IMR-90 (cell line): ENCODE data around the gene LUC7L. TPM values are rescaled to one million over a fixed set of nuclear protein-coding genes. Genes with fewer than 3 reads are reported as not detected.
A peak's percentile ranks its signal among the peaks of the same experiment; 100 is the strongest.

Source experiments
- ATAC-seq: fragments of 200-7000 bp; cut with Tn5 transposase; 2 replicates; pipeline ENCODE4 v1.9.1; 2020; ENCODE audit warnings: low read depth, mild to moderate bottlenecking, moderate library complexity
- BruUV-seq: library from RNA; stranded (reverse); fragments of 400-500 nt; replicated peaks from 2 replicates; lab custom pipeline; 2021; lab: Mats Ljungman, UMichigan
- CTCF ChIA-PET: fragments of 300-600 bp; formaldehyde crosslinking; extraction: SDS; loops from one replicate; lab custom pipeline; 2021; ENCODE audit warnings: antibody characterized with exemption; lab: Yijun Ruan, JAX
- POLR2A ChIA-PET: fragments of 300-600 bp; sonication (Branson Sonifier 250); formaldehyde crosslinking; loops from one replicate; lab custom pipeline; 2022; ENCODE audit warnings: antibody characterized with exemption; ENCODE audit not compliant: unreplicated experiment; lab: Charles Lee
- DNase-seq: peaks from one replicate; pipeline ENCODE4 v3.0.0; 2013
- H2AFZ ChIP-seq: replicated peaks from 2 replicates; pipeline ENCODE3; 2013; ENCODE audit warnings: low read length, mild to moderate bottlenecking; ENCODE audit not compliant: poor library complexity
- H2AK5ac ChIP-seq: 2 replicates; pipeline ENCODE4 v1.6.1; 2013; ENCODE audit warnings: low read depth, low read length, inconsistent platforms
- H2AK9ac ChIP-seq: replicated peaks from 2 replicates; pipeline ENCODE3; 2013; ENCODE audit warnings: mild to moderate bottlenecking, low read depth, low read length, moderate library complexity; ENCODE audit not compliant: poor library complexity
- H2BK120ac ChIP-seq: 2 replicates; pipeline ENCODE4 v1.6.1; 2013; ENCODE audit warnings: low read depth, low read length, inconsistent platforms
- H2BK15ac ChIP-seq: 3 replicates; pipeline ENCODE4 v1.6.1; 2013; ENCODE audit warnings: low read depth, low read length, inconsistent platforms
- H2BK20ac ChIP-seq: 2 replicates; pipeline ENCODE4 v1.6.1; 2013; ENCODE audit warnings: low read depth, mild to moderate bottlenecking, inconsistent platforms, low read length, moderate library complexity
- H2BK5ac ChIP-seq: 2 replicates; pipeline ENCODE4 v1.6.1; 2013; ENCODE audit warnings: mild to moderate bottlenecking, low read depth, low read length, inconsistent platforms; ENCODE audit not compliant: poor library complexity, severe bottlenecking
- H3K14ac ChIP-seq: replicated peaks from 2 replicates; pipeline ENCODE4 v1.6.1; 2013; ENCODE audit warnings: low read depth, low read length, inconsistent platforms
- H3K18ac ChIP-seq: 2 replicates; pipeline ENCODE4 v1.6.1; 2013; ENCODE audit warnings: low read depth, low read length, control low read depth
- H3K23ac ChIP-seq: 2 replicates; pipeline ENCODE4 v1.6.1; 2013; ENCODE audit warnings: low read depth, low read length, inconsistent platforms
- H3K27ac ChIP-seq: 2 replicates; pipeline ENCODE4 v1.5.1; 2013; ENCODE audit warnings: mild to moderate bottlenecking, control low read depth, low read length; ENCODE audit not compliant: insufficient read depth
- H3K27me3 ChIP-seq: 2 replicates; pipeline ENCODE4 v1.6.1; 2013; ENCODE audit warnings: low read length; ENCODE audit not compliant: control insufficient read depth, insufficient read depth
- H3K36me3 ChIP-seq: 2 replicates; pipeline ENCODE4 v1.6.1; 2013; ENCODE audit warnings: low read length, mixed read lengths; ENCODE audit not compliant: control insufficient read depth, insufficient read depth
- H3K4ac ChIP-seq: 2 replicates; pipeline ENCODE4 v1.6.1; 2013; ENCODE audit warnings: low read depth, low read length, inconsistent platforms
- H3K4me1 ChIP-seq: 2 replicates; pipeline ENCODE4 v1.6.1; 2013; ENCODE audit warnings: low read length, mixed read lengths; ENCODE audit not compliant: control insufficient read depth, insufficient read depth
- H3K4me2 ChIP-seq: 2 replicates; pipeline ENCODE4 v1.6.1; 2013; ENCODE audit warnings: low read depth, mild to moderate bottlenecking, control low read depth, low read length, moderate library complexity
- H3K4me3 ChIP-seq: 2 replicates; pipeline ENCODE4 v1.5.1; 2013; ENCODE audit warnings: low read depth, mild to moderate bottlenecking, control low read depth, low read length, moderate library complexity; ENCODE audit not compliant: insufficient read depth
- H3K56ac ChIP-seq: 2 replicates; pipeline ENCODE4 v1.6.1; 2013; ENCODE audit warnings: low read length, inconsistent platforms; ENCODE audit not compliant: insufficient read depth; ENCODE audit errors: extremely low read depth
- H3K79me1 ChIP-seq, 2 experiments: 2 replicates each; pipeline ENCODE4 v1.6.1; 2013; ENCODE audit warnings: low read length in 2 of 2, inconsistent platforms in 1 of 2, low read depth in 1 of 2
- H3K9ac ChIP-seq: 2 replicates; pipeline ENCODE4 v1.6.1; 2013; ENCODE audit warnings: low read depth, low read length, control low read depth
- H3K9me1 ChIP-seq: 2 replicates; pipeline ENCODE4 v1.6.1; 2013; ENCODE audit warnings: low read length, inconsistent platforms; ENCODE audit not compliant: insufficient read depth
- H3K9me3 ChIP-seq: 2 replicates; pipeline ENCODE4 v1.6.1; 2013; ENCODE audit warnings: low read length; ENCODE audit not compliant: control insufficient read depth, insufficient read depth
- H4K20me1 ChIP-seq: 2 replicates; pipeline ENCODE4 v1.6.1; 2013; ENCODE audit warnings: low read length, inconsistent platforms; ENCODE audit not compliant: insufficient read depth
- H4K5ac ChIP-seq: 2 replicates; pipeline ENCODE4 v1.6.1; 2013; ENCODE audit warnings: mild to moderate bottlenecking, low read depth, low read length, control low read depth
- H4K8ac ChIP-seq, 2 experiments: 2 replicates each; pipeline ENCODE4 v1.6.1; 2013; ENCODE audit warnings: low read depth in 2 of 2, low read length in 2 of 2, control low read depth in 1 of 2, inconsistent platforms in 1 of 2
- H4K91ac ChIP-seq: 2 replicates; pipeline ENCODE4 v1.6.1; 2013; ENCODE audit warnings: low read depth, low read length, inconsistent platforms; ENCODE audit not compliant: insufficient read depth
- BHLHE40 ChIP-seq: fragments of 150-350 bp; IDR thresholded peaks from 2 replicates; pipeline ENCODE4 v1.6.1; 2016; ENCODE audit warnings: mild to moderate bottlenecking, low read depth, low read length
- CEBPB ChIP-seq: IDR thresholded peaks from 2 replicates; pipeline ENCODE4 v1.6.1; 2012; ENCODE audit warnings: low read depth, low read length, improper control_type of control experiment
- CHD1 ChIP-seq: IDR thresholded peaks from 2 replicates; pipeline ENCODE4 v1.6.1; 2012; ENCODE audit warnings: low read depth, low read length, improper control_type of control experiment
- FOS ChIP-seq: fragments of 150-350 bp; IDR thresholded peaks from 2 replicates; pipeline ENCODE4 v1.6.1; 2016; ENCODE audit warnings: low read depth, low read length
- MAFK ChIP-seq: IDR thresholded peaks from 2 replicates; pipeline ENCODE4 v1.6.1; 2012; ENCODE audit warnings: low read depth, low read length, improper control_type of control experiment
- MAZ ChIP-seq: IDR thresholded peaks from 2 replicates; pipeline ENCODE4 v1.6.1; 2012; ENCODE audit warnings: low read depth, mild to moderate bottlenecking, low read length, improper control_type of control experiment, moderate library complexity, borderline replicate concordance
- MXI1 ChIP-seq: IDR thresholded peaks from 2 replicates; pipeline ENCODE4 v1.6.1; 2012; ENCODE audit warnings: low read depth, mild to moderate bottlenecking, low read length, moderate library complexity, borderline replicate concordance
- NFE2L2 ChIP-seq: fragments of 150-350 bp; IDR thresholded peaks from 2 replicates; pipeline ENCODE4 v1.6.1; 2016; ENCODE audit warnings: low read depth, mild to moderate bottlenecking, low read length
- POLR2A ChIP-seq: IDR thresholded peaks from 2 replicates; pipeline ENCODE4 v1.6.1; 2012; ENCODE audit warnings: mild to moderate bottlenecking, low read depth, low read length
- RAD21 ChIP-seq: IDR thresholded peaks from 2 replicates; pipeline ENCODE4 v1.6.1; 2012; ENCODE audit warnings: low read length, improper control_type of control experiment
- RCOR1 ChIP-seq: IDR thresholded peaks from 2 replicates; pipeline ENCODE4 v1.6.1; 2012; ENCODE audit warnings: mild to moderate bottlenecking, low read length, improper control_type of control experiment; ENCODE audit not compliant: insufficient replicate concordance
- RFX5 ChIP-seq: IDR thresholded peaks from 2 replicates; pipeline ENCODE4 v1.8.0; 2012; ENCODE audit warnings: low read depth, mild to moderate bottlenecking, low read length, moderate library complexity
- SMC3 ChIP-seq: fragments of 150-350 bp; IDR thresholded peaks from 2 replicates; pipeline ENCODE4 v1.6.1; 2016; ENCODE audit warnings: low read depth, mild to moderate bottlenecking, antibody characterized with exemption, low read length, moderate library complexity
- WGBS, 2 experiments: methylation state at CpG; one replicate each; pipeline versions ENCODE4 v1.1.5 to v1.1.7; 2013; ENCODE audit warnings: missing lambda C conversion rate in 2 of 2; ENCODE audit not compliant: insufficient read length in 1 of 2; ENCODE audit errors: extremely low coverage in 2 of 2; 5-methylcytosine and 5-hydroxymethylcytosine counted together
- dilution Hi-C: fragments of 300-500 bp; cut with HindIII; formaldehyde crosslinking; loops from one replicate; pipeline ENCODE4 v1.14.3; 2018; ENCODE audit warnings: low sequenced_read_pairs; ENCODE audit not compliant: unreplicated experiment
- in situ Hi-C: fragments of 300-500 bp; cut with MboI; formaldehyde crosslinking; loops from 3 replicates; pipeline ENCODE4 v1.14.3; 2019; ENCODE audit warnings: low sequenced_read_pairs, inconsistent platforms, mixed read lengths
- intact Hi-C: fragments of 100-400 bp; cut with micrococcal nuclease; formaldehyde crosslinking; loops from 2 replicates; pipeline ENCODE4 v1.10.0; 2022
- polyA plus RNA-seq, 3 experiments: library from polyadenylated mRNA; depleted of rRNA; stranded (reverse); fragments of >200 nt; gene quantifications; 2 replicates each; pipeline ENCODE4 v1.2.3, GENCODE V29; 2012; ENCODE audit warnings: low replicate concordance in 1 of 3
- total RNA-seq: library from RNA; depleted of rRNA; stranded (reverse); fragments of >200 nt; gene quantifications from 2 replicates; pipeline ENCODE4 v1.2.3, GENCODE V29; 2012
- TF ChIP-seq, protein P1 (sequence below): fragments of 150-350 bp; IDR thresholded peaks from 2 replicates; pipeline ENCODE4 v1.6.1; 2016; ENCODE audit warnings: low read depth, mild to moderate bottlenecking, low read length, moderate library complexity, borderline replicate concordance
- TF ChIP-seq, protein P2 (sequence below): conservative IDR thresholded peaks from 2 replicates; pipeline ENCODE4 v1.5.1; 2012; ENCODE audit warnings: mild to moderate bottlenecking, low read depth, low read length, improper control_type of control experiment
- TF ChIP-seq, protein P3 (sequence below): fragments of 150-350 bp; IDR thresholded peaks from 2 replicates; pipeline ENCODE4 v1.6.1; 2017; ENCODE audit warnings: mild to moderate bottlenecking, antibody characterized with exemption, low read length, low read depth

The LUC7L gene
- total and polyA plus RNA-seq, 2 of the 4 experiments (the other 2 are of a cell fraction) = 21.5 to 55.6 TPM

DNA sequence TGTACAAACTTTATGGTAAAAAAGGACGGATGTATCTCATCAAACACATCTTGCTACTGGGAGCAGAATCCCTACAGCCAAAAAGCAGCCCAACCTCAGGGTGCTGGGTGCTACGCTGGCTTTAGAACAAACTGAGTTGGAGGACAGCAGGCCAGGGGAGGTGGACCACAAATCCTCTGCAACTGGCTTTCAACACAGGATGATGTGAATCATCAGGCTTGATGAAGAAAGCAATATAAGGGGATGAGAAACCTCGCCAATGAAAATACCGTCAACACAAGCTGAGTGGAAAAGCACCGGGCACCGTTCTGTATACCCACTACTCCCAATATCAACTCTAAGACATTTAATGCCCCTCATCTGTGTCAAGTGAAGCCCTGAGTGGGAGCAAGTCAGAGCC, 34.7 kb downstream of the LUC7L start:
- H4K8ac ChIP-seq = no peak overlapping the region
- ChIA-PET CTCF (interaction anchor here (1.0 kb wide), 2 partner anchors 13 to 88 kb away, joined by 3 read pairs; no protein-coding TSS in a partner anchor), POLR2A (no interaction called here)
- no peak overlapping the region for H2BK15ac ChIP-seq
- no peak overlapping the region for H3K14ac ChIP-seq
- no peak overlapping the region for H2AK9ac ChIP-seq
- DNase-seq (peak; percentile 29), ATAC-seq (no peak)
- H4K20me1 ChIP-seq = peaks cover 20% of the 10 kb centered on the region
- no peak overlapping the region for H3K9ac ChIP-seq
- H2BK5ac ChIP-seq = no peak overlapping the region
- H3K27ac ChIP-seq = no peak overlapping the region
- H2AFZ ChIP-seq = peak overlapping the region; percentile 13
- peaks cover 64% of the 10 kb centered on the region for H3K36me3 ChIP-seq
- H2BK120ac ChIP-seq = no peak overlapping the region
- no peak for TF ChIP-seq POLR2A
- TF ChIP-seq RFX5 = no peak
- TF ChIP-seq, protein P1, sequence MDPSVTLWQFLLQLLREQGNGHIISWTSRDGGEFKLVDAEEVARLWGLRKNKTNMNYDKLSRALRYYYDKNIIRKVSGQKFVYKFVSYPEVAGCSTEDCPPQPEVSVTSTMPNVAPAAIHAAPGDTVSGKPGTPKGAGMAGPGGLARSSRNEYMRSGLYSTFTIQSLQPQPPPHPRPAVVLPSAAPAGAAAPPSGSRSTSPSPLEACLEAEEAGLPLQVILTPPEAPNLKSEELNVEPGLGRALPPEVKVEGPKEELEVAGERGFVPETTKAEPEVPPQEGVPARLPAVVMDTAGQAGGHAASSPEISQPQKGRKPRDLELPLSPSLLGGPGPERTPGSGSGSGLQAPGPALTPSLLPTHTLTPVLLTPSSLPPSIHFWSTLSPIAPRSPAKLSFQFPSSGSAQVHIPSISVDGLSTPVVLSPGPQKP = no peak
- TF ChIP-seq CEBPB = no peak
- no peak for TF ChIP-seq BHLHE40
- TF ChIP-seq RAD21 = no peak
- TF ChIP-seq RCOR1 = no peak
- TF ChIP-seq MAFK = no peak
- TF ChIP-seq MXI1 = no peak
- no peak for TF ChIP-seq CHD1
- TF ChIP-seq, protein P2, sequence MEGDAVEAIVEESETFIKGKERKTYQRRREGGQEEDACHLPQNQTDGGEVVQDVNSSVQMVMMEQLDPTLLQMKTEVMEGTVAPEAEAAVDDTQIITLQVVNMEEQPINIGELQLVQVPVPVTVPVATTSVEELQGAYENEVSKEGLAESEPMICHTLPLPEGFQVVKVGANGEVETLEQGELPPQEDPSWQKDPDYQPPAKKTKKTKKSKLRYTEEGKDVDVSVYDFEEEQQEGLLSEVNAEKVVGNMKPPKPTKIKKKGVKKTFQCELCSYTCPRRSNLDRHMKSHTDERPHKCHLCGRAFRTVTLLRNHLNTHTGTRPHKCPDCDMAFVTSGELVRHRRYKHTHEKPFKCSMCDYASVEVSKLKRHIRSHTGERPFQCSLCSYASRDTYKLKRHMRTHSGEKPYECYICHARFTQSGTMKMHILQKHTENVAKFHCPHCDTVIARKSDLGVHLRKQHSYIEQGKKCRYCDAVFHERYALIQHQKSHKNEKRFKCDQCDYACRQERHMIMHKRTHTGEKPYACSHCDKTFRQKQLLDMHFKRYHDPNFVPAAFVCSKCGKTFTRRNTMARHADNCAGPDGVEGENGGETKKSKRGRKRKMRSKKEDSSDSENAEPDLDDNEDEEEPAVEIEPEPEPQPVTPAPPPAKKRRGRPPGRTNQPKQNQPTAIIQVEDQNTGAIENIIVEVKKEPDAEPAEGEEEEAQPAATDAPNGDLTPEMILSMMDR = no peak
- no peak for TF ChIP-seq MAZ
- no peak for TF ChIP-seq NFE2L2
- TF ChIP-seq SMC3 = no peak
- TF ChIP-seq, protein P3, sequence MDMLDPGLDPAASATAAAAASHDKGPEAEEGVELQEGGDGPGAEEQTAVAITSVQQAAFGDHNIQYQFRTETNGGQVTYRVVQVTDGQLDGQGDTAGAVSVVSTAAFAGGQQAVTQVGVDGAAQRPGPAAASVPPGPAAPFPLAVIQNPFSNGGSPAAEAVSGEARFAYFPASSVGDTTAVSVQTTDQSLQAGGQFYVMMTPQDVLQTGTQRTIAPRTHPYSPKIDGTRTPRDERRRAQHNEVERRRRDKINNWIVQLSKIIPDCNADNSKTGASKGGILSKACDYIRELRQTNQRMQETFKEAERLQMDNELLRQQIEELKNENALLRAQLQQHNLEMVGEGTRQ = no peak
- TF ChIP-seq FOS = no peak
- no peak overlapping the region for H2BK20ac ChIP-seq
- no peak overlapping the region for H4K5ac ChIP-seq
- H3K23ac ChIP-seq = no peak overlapping the region
- intact Hi-C loops = no loop called here
- in situ Hi-C loops = no loop called here
- no TSS peak for BruUV-seq
- H3K56ac ChIP-seq = no peak overlapping the region
- no peak overlapping the region for H3K4me3 ChIP-seq
- no peaks in the 10 kb centered on the region for H3K27me3 ChIP-seq
- no peak overlapping the region for H3K18ac ChIP-seq
- no peak overlapping the region for H4K91ac ChIP-seq
- dilution Hi-C loops = no loop called here
- WGBS, 2 experiments = no CpG with 5 or more reads among the region's 6 CpGs
- no peaks in the 10 kb centered on the region for H3K9me3 ChIP-seq
- peaks cover 23 to 51% of the 10 kb centered on the region in 2 experiments for H3K79me1 ChIP-seq
- H2AK5ac ChIP-seq = no peak overlapping the region
- H3K4me1 ChIP-seq = no peaks in the 10 kb centered on the region
- H3K4me2 ChIP-seq = no peak overlapping the region
- no peak overlapping the region for H3K4ac ChIP-seq
- peaks cover 4% of the 10 kb centered on the region for H3K9me1 ChIP-seq
